Activated T-cell treated with anti-CD3 and anti-CD28 coated beads for 4 hours (primary cell): ENCODE data around the gene ZNF469.
"Not testable (repeated sequence)": the region's sequence is repeated elsewhere in the genome, so short reads cannot be mapped to it uniquely, and the experiment has no call there.

Experiments used
- DNase-seq: peaks from one replicate; pipeline ENCODE4 v3.0.0-alpha.2; 2020

Gene ZNF469

DNA sequence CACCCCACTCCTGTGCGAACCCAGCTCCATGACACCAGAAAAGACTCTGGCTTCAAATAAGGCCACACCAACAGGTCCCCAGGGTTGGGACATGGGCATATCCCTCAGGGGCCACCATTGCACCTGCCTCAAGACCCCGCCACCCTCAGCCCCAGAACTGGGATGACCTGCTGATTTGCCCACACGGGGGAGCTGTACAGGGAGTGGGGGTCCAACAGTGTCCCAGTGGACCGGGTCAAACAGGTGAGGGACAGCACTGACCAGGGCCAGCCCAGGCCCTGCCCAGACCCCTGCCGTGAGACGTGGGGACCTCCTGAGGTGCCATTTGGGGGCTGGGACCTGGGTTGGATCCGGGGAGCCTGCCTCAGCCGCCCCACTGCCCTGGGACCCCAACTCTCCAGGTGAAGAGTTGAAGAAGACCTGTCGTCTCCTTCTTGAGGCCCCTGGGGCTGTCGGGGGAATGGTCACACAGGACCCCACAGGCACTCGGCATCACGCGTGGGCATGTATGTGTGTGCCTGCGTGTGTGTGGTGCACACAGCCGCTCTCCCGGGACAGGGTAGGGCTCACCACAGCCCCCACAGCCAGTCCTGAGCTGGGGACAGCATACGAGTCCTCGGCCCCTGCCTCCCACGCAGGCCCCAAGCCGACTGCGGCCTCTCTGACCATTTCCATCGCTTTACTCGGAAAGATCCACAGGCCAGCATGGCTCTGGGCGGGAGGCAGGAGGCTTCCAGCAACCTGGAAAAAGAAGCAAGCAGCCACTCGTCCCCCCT is 34.2 kb upstream of the ZNF469 start:
- no peak for DNase-seq

DNA sequence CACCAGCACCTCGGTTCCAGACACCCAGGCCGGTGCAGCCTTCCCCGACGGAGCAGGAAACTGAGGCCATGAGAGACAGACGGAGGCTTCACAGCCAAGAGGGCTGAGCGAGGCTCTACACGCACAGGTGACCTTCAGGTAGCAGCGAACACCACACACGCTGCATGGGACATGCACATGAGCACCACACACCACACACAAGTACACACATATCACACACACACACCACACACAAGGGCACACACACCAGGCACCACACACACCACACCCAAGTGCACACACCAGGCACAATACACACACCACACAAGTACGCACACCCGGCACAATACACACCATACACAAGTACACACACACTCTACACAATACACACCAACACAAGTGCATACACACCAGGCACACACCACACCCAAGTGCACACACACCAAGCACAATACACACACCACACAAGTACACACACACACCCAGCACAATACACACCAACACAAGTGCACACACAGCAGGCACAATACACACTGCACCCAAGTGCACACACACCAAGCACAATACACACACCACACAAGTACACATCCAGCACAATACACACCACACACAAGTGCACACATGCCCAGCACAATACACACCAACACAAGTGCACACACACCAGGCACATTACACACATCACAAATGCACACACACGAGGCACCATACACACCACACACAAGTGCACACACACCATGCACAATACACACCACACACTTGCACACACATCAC is 33.4 kb upstream of the ZNF469 start:
- no peak for DNase-seq

DNA sequence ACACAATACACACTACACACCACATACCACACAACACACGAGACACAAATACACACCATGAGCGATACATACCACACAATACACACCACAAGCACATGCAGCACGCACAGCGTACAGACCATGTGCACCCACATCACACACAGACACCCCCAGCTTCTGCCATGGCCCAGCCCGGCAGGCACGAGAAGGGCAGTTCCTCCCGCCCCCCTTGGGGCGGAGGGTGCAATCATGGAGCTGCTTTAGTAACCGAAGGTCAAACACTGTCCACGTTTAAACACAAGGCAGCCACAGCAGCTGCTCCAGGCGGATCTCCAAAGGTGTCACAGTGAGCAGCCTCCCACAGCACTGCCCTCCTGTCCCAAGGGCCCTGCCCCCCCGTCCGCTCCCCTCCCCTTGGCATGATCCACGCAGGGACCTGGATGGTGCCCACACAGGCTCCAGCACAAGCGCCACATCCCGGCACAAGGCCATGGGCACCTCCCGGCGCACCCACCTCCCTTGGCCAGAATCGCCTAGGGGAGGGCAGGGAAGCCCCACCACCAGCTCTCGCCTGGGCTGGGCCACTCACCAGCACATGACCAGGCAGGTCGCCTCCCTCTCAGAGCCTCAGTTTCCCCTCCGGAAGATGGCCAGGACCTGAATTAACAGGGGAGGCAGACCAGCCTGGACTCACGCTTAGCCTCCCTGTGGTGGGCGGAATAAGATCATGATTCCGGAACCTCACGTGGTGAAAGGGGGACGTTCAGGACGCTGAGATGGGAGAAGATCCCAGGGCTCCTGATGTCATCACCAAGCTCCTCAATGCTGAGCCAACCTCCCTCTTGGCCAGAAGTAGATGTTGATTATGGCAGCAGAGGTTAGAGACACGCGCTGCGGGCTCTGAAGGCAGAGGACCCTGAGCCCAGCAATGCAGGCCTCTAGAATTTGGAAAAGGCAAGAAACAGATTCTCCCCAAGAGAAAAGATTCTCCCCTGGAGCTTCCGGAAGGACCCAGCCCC is 32.6 kb upstream of the ZNF469 start:
- DNase-seq = no peak

DNA sequence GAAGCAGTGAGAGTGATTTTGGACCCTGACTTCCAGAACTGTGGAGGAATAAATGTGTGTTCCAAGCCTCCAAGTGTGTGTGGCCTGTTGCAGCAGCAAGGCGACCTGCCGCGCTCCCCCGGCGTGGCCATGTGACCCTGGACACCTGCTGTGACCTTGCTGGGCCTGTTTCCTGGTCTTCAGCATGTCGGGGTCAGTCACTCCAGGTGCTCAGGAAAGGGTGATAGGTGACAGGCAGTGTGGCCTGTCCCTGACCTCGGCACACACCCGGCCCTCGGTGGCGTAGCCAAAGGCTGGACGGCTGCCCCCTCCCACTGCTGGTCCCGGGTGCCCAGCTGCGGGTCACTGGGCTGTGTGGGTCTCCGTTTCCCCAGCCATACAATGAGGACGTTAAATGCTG is 31.8 kb upstream of the ZNF469 start:
- DNase-seq = no peak

DNA sequence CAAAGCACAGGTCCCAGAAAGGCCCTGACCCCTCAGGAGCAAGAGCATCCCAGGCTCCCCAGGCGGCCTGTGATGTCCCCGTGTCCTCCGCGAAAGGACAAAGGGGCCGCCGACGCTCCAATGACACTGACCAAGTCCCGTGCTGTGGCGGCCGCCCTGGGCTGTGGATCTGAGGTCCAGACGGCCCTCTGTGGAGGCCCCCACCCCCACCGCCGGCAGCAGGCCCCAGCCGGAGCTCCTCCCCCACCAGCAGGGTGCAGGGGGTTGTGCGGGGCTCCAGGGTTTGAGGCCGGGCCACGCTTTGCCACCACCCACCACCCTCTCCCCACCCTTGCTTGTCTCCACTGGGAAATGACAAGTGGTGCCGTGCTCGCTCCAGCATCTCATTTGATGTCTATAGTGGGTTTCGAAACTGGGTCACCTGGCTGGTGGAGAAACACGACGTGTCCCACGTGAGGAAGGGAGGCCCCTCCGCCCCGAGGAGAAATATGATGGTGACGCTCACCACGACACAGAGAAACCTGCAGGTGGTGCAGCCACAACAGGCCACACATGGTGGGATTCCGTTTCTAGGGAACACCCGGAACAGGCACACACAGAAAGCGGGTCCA is 31.2 kb upstream of the ZNF469 start:
- no peak for DNase-seq

DNA sequence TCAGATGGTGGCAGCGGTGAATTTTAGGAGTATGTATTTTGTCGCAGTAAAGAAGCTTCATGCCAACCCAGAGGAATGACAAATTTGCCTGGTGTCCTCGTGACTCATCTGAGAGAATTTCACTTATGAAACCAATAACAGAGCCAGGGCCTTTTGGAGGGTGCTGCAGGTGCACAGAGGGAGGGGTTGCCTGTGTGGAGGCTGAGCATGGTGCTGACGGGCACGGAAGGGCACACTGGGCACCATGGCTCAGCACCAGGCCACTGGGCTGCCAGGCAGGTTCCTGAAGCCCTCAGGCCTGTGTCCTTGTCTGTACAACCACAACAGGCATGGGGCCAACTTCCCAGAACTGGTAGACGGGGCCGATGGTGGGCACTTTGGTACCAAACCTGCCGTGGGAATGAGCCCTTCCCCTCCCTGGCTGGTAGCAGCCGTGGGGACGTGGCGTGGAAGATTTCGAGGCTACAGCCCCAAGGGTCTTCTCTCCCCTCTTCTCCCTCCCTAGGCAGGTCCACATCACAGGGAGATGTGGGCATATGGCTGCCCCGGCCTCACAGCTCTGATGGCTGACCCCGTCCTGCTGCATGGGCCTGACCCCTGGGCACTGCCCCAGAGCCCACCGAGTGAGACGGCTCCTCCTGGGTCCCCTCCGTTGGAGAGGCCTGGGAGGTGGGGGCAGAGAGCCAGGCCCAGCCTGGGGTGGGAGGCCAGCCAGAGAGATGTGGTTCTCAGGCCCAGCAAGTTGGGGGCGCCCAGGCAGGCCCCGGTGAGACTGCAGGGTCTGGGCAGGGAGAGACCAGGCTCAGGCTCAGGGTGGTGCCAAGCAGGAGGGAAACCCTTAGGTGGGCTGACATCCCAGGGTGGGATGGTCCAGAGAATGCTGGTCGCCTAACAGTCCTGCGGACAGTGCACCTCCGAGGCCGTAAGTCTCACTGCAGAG is 30.2 kb upstream of the ZNF469 start:
- no peak for DNase-seq

DNA sequence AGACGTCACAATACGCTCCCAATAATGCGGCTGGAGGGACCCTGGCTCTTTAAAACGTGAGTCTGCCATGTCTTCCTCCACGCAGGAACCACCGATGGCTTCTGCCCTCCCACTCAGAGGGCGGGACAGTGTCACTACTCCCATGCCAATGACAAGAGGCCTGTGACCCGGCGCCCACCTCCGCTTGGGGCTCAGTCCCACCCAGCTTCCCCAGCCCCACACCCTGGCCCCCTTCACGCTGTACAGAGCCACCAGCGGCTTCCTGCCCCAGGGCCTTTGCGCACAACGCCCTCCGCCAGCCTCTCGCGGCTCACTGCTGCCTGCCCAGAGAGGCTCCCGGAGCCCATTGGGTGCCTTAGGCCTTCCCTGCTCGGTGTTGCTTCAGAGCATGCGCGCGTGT is 29.5 kb upstream of the ZNF469 start:
- no peak for DNase-seq

DNA sequence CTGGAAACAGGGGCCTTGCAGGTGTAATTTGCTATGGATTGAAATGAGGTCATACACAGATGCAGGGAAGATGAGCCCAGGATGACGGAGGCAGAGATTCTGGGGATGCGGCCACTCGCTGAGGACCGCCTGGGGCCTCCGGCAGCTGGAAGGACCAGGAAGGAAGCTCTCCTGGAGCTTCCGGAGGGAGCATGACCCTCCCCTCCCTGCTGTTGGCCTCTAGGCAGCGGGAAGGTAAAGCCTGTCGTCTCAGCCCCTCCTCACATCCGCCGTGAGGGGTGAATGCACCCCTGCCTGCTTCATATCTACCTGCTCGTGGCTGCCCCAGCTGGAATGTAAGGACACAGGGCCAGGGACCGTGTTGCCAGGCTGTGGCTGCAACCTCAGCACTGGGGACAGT is 29.1 kb upstream of the ZNF469 start:
- no peak for DNase-seq

DNA sequence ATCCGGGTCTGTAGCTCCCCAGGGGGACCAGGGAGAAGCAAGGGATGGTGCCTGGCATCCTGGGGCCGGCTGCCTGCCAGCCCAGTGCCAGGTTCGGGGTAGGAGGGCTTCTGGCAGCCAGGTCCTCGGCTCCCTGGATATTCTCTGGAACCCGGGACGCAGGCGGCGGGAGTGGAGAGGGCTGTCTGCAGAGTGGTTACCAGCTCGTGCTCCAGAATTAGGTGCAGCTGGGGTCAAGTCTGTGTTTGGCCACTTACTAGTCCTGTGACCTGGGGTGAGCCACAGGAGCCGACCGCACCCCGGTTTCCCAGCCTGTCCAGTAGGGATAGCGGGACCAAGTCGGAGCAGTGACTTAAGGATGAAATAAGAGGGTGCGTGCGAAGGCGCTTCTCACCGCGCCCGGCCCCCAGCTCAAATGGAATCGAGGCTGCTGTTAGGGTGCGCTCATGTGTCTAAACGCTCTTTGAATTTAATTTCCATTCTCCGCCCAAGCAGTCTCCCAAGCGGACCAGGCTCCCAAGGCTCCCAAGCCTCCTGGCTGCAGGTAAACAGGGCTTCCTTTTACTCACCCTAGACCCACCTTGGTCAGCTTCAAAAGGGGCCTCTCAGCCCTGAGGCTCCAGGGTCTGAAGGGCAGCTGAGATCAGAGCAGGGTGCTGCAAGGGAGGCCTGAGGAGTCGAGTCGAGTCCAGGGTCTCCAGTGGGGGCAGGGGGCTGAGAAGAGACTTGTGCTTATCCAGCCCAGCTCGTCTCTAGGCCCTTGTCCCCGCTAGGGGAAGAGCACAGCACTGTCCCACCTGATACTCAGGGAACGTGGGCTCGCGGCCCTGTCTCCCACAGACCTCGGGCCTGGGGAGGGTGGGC is 28.3 kb upstream of the ZNF469 start:
- DNase-seq = no peak

DNA sequence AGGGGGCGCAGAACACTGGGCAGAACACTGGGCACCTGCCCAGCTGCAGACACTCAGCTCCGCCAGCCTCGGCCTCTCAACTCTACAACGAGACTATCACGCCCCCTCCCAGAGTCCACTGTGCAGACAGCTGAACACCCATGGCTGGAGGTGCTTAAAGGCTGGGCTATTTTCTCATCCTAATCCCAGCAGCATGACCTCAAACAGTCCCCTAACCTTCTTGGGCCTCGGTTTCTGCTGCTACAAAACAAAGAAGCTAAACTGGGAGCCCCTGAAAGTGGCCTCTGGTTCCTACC is 27.7 kb upstream of the ZNF469 start:
- no peak for DNase-seq

DNA sequence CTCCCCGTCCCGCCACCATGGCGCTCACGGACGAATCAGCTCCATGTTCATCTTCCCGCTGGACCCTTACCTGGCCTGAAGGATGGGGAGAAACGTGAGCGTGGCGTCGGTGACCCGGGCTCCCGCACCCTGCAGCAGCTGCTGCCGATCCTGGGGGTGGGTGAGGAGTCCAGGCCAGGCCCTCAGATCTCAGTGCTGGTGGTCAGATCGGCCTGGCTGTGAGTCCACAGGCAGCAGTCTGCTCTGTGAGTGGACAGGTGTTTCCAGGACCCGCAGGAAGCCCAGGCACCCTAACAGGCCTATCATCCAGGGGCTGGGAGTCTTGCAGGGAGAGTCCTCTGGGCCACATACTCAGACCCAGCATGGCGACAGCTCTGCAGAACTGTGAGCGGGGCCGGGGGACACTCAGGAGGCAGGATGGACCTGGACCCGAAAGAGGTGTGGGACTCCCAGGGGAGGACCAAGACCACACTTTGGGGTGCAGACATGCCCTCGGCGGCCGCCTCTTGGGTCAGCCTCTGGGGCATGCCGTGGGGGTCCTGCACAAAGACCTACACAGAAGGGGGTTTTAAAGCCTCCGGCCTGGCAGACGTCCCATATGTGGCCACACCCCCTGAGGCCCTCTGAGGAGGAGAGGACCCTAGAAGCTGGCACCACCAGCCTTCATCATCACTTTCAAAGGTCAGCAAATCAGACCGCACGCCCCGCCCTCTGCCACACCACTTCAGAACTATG is 27.2 kb upstream of the ZNF469 start:
- DNase-seq = no peak

DNA sequence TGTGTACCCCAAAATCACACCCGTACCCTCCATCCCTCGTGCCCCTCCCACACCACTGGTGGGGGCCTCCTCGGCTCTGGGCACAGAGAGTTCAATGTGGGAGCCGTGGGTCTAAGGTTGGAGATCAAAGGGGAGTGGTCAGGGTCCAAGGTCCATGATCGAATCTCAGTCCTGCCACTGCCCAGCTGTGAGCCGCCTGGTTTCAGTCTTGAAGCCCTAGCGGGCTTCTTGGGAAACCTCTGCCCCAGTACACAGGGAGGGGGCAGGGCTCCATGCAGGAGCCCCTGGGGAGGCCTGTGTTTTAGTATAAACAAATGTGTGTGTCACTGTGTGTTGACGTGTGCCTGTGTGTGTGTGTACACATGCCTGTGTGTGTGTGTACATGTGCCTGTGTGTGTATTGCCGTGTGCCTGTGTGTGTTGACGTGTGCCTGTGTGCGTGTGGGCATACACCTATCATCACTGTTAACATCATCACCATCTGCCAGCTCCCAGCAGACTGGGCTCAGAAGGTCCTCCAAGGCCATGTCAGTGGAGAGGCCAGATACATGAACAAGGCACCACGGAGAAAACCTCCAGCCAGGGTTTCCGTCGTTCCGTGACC is 26.5 kb upstream of the ZNF469 start:
- DNase-seq = no peak

DNA sequence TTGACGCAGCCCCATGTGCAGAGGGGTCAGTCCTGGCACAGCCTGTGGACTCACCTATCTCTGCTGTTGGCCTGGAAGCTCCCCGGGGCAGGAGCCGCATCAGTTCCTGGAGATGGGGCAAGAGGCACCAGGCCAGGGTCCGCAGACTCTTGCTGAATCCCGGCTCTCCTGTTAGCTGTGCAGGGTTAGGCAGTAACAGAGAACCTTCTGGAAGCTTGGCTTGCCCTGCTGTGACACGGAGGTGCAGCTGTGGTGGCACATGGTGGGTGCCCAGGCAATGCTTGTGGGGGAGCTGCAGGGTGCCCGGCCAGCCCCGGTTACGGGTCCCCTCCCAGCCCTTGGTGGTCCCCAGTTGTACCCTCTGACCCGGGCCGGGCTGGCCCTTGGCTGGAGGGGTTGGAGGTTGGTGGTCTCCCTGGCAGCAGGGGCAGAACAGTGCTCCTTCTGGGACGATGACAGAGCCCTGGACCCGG is 26.0 kb upstream of the ZNF469 start:
- no peak for DNase-seq

DNA sequence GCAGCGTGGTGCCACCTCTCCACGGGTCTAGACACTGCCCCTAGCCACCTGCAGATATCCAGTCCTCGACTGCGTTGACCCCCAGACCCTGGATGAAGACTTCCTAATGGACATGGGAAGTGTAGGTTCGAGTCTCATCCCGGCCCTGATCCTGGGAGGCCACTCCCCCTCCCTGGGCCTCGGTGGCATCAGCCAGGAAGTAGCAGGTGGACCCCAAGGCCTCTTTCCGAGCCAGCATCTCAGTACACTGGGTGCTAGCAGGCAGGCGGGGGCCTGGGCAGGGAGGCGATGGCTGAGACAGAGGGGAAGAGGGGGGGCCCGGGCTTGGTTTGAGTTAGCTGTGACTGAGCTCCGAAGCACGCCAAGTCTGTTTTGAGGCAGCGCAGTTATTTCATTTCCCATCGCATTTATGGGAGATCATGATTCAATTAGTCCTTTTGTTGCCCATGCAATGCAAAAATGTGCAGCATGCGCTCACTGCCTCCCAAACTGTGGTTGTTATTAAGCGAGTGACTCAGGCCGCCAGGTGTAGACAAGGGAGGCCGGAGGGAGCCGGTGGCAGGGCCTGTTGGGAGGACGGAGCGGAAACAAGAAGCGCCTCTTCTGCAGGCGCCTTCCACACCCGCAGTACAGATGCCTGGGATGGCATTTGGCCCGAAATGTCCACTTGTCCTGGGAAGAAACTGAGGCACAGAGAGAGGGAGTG is 25.3 kb upstream of the ZNF469 start:
- no peak for DNase-seq

DNA sequence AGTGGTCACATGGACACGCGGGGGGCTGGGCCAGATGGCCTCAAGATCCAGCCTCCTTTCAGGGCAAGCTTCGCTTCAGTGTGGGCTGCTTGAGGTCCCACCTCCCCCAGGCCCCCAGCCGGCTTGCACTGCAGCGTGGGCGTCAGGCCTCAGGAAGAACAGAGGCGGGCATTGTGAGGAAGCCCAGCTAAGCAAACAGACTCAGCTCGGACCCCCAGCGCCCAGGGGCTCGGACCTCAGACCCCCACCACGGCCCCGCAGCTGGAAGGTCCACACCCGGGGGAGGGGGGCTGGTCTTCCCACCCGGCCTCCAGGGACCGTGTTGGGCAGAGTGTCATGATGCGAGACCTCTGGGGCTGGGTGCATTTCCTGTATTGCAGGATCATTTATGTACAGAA is 24.7 kb upstream of the ZNF469 start:
- no peak for DNase-seq

DNA sequence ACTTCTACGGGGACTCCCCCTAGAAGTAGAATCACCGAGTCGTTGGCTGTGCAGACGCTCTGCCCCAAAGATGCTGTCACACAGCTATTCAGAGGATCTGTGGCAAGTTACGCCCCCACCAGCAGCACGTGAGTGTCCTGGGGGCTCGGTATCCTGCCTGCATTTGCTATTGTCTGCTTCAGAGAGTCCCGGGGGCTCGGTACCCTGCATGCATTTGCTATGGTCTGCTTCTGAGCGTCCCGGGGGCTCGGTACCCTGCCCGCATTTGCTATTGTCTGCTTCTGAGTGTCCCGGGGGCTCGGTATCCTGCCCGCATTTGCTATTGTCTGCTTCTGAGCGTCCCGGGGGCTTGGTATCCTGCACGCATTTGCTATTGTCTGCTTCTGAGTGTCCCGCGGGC is 23.8 kb upstream of the ZNF469 start:
- no peak for DNase-seq

DNA sequence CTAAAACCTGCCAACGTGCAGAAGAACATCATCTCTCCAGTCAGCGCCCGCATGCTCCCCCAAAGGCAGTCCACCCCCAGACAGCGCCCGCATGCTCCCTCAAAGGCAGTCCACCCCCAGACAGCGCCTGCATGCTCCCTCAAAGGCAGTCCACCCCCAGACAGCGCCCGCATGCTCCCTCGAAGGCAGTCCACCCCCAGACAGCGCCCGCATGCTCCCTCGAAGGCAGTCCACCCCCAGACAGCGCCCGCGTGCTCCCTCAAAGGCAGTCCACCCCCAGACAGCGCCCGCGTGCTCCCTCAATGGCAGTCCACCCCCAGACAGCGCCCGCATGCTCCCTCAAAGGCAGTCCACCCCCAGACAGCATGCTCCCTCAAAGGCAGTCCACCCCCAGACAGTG is 22.4 kb upstream of the ZNF469 start:
- DNase-seq = not testable (repeated sequence)

DNA sequence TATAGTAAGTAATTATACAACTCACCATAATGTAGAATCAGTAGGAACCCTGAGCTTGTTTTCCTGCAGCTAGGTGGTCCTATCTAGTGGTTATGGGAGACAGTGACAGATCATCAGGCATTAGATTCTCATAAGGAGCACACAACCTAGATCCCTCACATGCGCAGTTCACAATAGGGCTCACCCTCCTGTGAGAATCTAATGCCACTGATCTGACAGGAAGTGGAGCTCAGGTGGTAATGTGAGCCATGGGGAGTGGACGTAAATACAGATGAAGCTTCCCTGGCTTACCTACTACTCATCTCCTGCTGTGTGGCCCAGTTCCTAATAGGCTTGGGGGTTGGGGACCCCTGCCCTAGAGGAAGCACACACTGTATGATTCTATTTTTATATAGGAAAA is 21.8 kb upstream of the ZNF469 start:
- no peak for DNase-seq

DNA sequence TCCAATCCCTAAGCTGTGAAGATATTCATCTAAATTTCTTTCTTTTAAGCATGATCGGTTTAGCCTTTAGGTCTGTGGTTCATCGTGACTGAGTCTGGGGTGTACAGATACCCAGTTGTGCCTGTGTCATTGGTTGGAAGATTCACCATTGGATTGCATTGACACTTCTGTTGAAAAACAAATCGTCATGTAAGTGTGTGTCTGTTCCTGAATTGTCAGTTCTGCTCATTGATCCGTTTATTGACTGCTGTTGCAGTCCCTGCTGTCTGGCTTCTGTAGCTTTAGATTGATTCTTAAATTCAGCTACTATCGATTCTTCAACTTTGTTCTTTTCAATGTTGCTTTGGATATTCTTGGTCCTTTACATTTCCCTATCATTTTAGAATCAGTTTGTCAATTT is 21.0 kb upstream of the ZNF469 start:
- DNase-seq = no peak
